H9 (cell line): ENCODE measurements around the gene SLC7A14. TPM values are rescaled to one million over a fixed set of nuclear protein-coding genes. Genes with fewer than 3 reads are reported as not detected.

Experiments
- DNase-seq: peaks from one replicate; pipeline ENCODE4 v3.0.0-alpha.2; 2017
- H2AFZ ChIP-seq: one replicate; pipeline ENCODE4 v1.6.1; 2013; ENCODE audit warnings: mild to moderate bottlenecking, low read length, control low read depth, moderate library complexity
- H2AK5ac ChIP-seq: 2 replicates; pipeline ENCODE4 v1.6.1; 2013; ENCODE audit warnings: low read length, control low read depth, mixed read lengths; ENCODE audit not compliant: insufficient read length
- H2BK120ac ChIP-seq: one replicate; pipeline ENCODE4 v1.6.1; 2013; ENCODE audit warnings: low read depth, mild to moderate bottlenecking, low read length, control low read depth, inconsistent platforms; ENCODE audit not compliant: poor library complexity, severe bottlenecking
- H2BK12ac ChIP-seq: 2 replicates; pipeline ENCODE4 v1.6.1; 2013; ENCODE audit warnings: low read length, control low read depth, mixed read lengths, low read depth; ENCODE audit not compliant: insufficient read length
- H2BK15ac ChIP-seq: 2 replicates; pipeline ENCODE4 v1.6.1; 2013; ENCODE audit warnings: low read depth, low read length, control low read depth
- H2BK20ac ChIP-seq: one replicate; pipeline ENCODE4 v1.6.1; 2013; ENCODE audit warnings: low read depth, mild to moderate bottlenecking, low read length, control low read depth, inconsistent platforms; ENCODE audit not compliant: poor library complexity, severe bottlenecking
- H2BK5ac ChIP-seq: 2 replicates; pipeline ENCODE4 v1.6.1; 2013; ENCODE audit warnings: low read length, control low read depth, mixed read lengths; ENCODE audit not compliant: insufficient read length
- H3K14ac ChIP-seq: 2 replicates; pipeline ENCODE4 v1.6.1; 2013; ENCODE audit warnings: low read length, control low read depth; ENCODE audit not compliant: insufficient read depth
- H3K18ac ChIP-seq: 2 replicates; pipeline ENCODE4 v1.6.1; 2013; ENCODE audit warnings: low read depth, mild to moderate bottlenecking, mixed read lengths, low read length, control low read depth; ENCODE audit not compliant: insufficient read length
- H3K23ac ChIP-seq: 2 replicates; pipeline ENCODE4 v1.6.1; 2013; ENCODE audit warnings: low read length, control low read depth, mixed read lengths, low read depth; ENCODE audit not compliant: insufficient read length
- H3K23me2 ChIP-seq: 2 replicates; pipeline ENCODE4 v1.6.1; 2013; ENCODE audit warnings: low read depth, mild to moderate bottlenecking, mixed read lengths, low read length, control low read depth; ENCODE audit not compliant: insufficient read length, poor library complexity, severe bottlenecking
- H3K27ac ChIP-seq: 2 replicates; pipeline ENCODE4 v1.5.1; 2013; ENCODE audit warnings: low read length, control low read depth, mixed read lengths, low read depth; ENCODE audit not compliant: insufficient read length
- H3K27me3 ChIP-seq: 2 replicates; pipeline ENCODE4 v1.6.1; 2013; ENCODE audit warnings: low read length, control low read depth, inconsistent platforms; ENCODE audit not compliant: insufficient read depth
- H3K4ac ChIP-seq: 2 replicates; pipeline ENCODE4 v1.6.1; 2013; ENCODE audit warnings: low read depth, mild to moderate bottlenecking, control low read depth, inconsistent platforms, low read length, moderate library complexity
- H3K4me1 ChIP-seq: 2 replicates; pipeline ENCODE4 v1.6.1; 2013; ENCODE audit warnings: low read length, control low read depth, inconsistent platforms; ENCODE audit not compliant: insufficient read depth
- H3K4me2 ChIP-seq: 2 replicates; pipeline ENCODE4 v1.6.1; 2013; ENCODE audit warnings: low read length, control low read depth, mixed read lengths; ENCODE audit not compliant: insufficient read length, insufficient read depth
- H3K56ac ChIP-seq: 2 replicates; pipeline ENCODE4 v1.6.1; 2013; ENCODE audit warnings: low read depth, mild to moderate bottlenecking, mixed read lengths, low read length, control low read depth; ENCODE audit not compliant: insufficient read length
- H3K79me1 ChIP-seq: 2 replicates; pipeline ENCODE4 v1.6.1; 2013; ENCODE audit warnings: low read depth, mild to moderate bottlenecking, moderate library complexity, low read length, control low read depth, inconsistent platforms; ENCODE audit not compliant: insufficient read depth, poor library complexity, severe bottlenecking
- H3K79me2 ChIP-seq: 2 replicates; pipeline ENCODE4 v1.6.1; 2013; ENCODE audit warnings: low read length, control low read depth, inconsistent platforms; ENCODE audit not compliant: insufficient read depth
- H3K9ac ChIP-seq: 2 replicates; pipeline ENCODE4 v1.6.1; 2013; ENCODE audit warnings: low read length, control low read depth, mixed read lengths; ENCODE audit not compliant: insufficient read length; ENCODE audit errors: extremely low read depth
- H3K9me3 ChIP-seq: one replicate; pipeline ENCODE4 v1.6.1; 2013; ENCODE audit warnings: low read depth, low read length, inconsistent platforms; ENCODE audit not compliant: control insufficient read depth
- H3T11ph ChIP-seq: one replicate; pipeline ENCODE4 v1.6.1; 2013; ENCODE audit warnings: mild to moderate bottlenecking, low read length, control low read depth, inconsistent platforms
- H4K20me1 ChIP-seq: one replicate; pipeline ENCODE4 v1.6.1; 2013; ENCODE audit not compliant: control insufficient read depth, insufficient read length, insufficient read depth
- H4K5ac ChIP-seq: 2 replicates; pipeline ENCODE4 v1.6.1; 2013; ENCODE audit warnings: low read depth, mild to moderate bottlenecking, mixed read lengths, low read length, control low read depth; ENCODE audit not compliant: insufficient read length
- H4K8ac ChIP-seq: replicated peaks from 2 replicates; pipeline ENCODE4 v1.6.1; 2013; ENCODE audit warnings: low read length, control low read depth, mixed read lengths, low read depth; ENCODE audit not compliant: insufficient read length
- H4K91ac ChIP-seq: 2 replicates; pipeline ENCODE4 v1.6.1; 2013; ENCODE audit warnings: low read depth, mild to moderate bottlenecking, moderate library complexity, mixed read lengths, low read length, control low read depth; ENCODE audit not compliant: insufficient read length
- H3K27ac Mint-ChIP-seq, 3 experiments: 2 replicates in 2 of 3; 3 replicates in 1 of 3; pipeline ENCODE4 v1.8.0; 2020 to 2021; ENCODE audit warnings: mixed read lengths in 3 of 3, mild to moderate bottlenecking in 1 of 3, moderate library complexity in 1 of 3
- H3K27me3 Mint-ChIP-seq: 2 replicates; pipeline ENCODE4 v1.8.0; 2021; ENCODE audit warnings: low read depth, mild to moderate bottlenecking, moderate library complexity, mixed read lengths
- H3K36me3 Mint-ChIP-seq, 3 experiments: 2 replicates in 2 of 3; 3 replicates in 1 of 3; pipeline ENCODE4 v1.8.0; 2020 to 2021; ENCODE audit warnings: low read depth in 3 of 3, mixed read lengths in 3 of 3; ENCODE audit not compliant: insufficient read depth in 1 of 3
- H3K4me1 Mint-ChIP-seq, 2 experiments: 2 replicates each; pipeline ENCODE4 v1.8.0; 2020; ENCODE audit warnings: mixed read lengths in 2 of 2
- H3K4me3 Mint-ChIP-seq, 2 experiments: 2 replicates in 1 of 2; 3 replicates in 1 of 2; pipeline ENCODE4 v1.8.0; 2020 to 2021; ENCODE audit warnings: mild to moderate bottlenecking in 2 of 2, mixed read lengths in 2 of 2, moderate library complexity in 1 of 2
- H3K9me3 Mint-ChIP-seq, 2 experiments: 2 replicates in 1 of 2; 3 replicates in 1 of 2; pipeline ENCODE4 v1.8.0; 2020; ENCODE audit warnings: mild to moderate bottlenecking in 2 of 2, mixed read lengths in 2 of 2, moderate library complexity in 1 of 2
- CTCF ChIP-seq: fragments of 200-600 bp; sonication (generic); conservative IDR thresholded peaks from 3 replicates; pipeline ENCODE4 v1.8.0; 2021; ENCODE audit warnings: antibody characterized with exemption, mild to moderate bottlenecking
- WGBS: extraction: QIAGEN DNeasy Blood & Tissue Kit; methylation state at CpG from one replicate; pipeline ENCODE4 v1.1.7; 2013; ENCODE audit warnings: missing lambda C conversion rate, low lambda C conversion rate, mixed read lengths; ENCODE audit not compliant: insufficient read length; ENCODE audit errors: extremely low coverage; 5-methylcytosine and 5-hydroxymethylcytosine counted together
- total RNA-seq: library from RNA; stranded (reverse); gene quantifications from 2 replicates; pipeline ENCODE4 v1.2.1, GENCODE V29; 2021

The SLC7A14 gene
- total RNA-seq, 1 experiment from 2014 or later, result 0.42 TPM

GRCh38 chr3:170437696-170438407, 148.0 kb downstream of the SLC7A14 start:
- H2BK5ac ChIP-seq, result no peak overlapping the region
- no CpG with 5 or more reads among the region's 10 CpGs for WGBS
- H3K27me3 Mint-ChIP-seq, result peaks cover 4% of the 10 kb centered on the region; the same call in 1 of the 2 replicates

More at GRCh38 chr3:170437696-170438407, 148.0 kb downstream of the SLC7A14 start:
- no peaks in the 10 kb centered on the region for H4K20me1 ChIP-seq
- peaks cover 3% of the 10 kb centered on the region; the same call in 1 of the 2 replicates for H3K4me1 ChIP-seq
- no peak for DNase-seq
- H3K23me2 ChIP-seq, result no peaks in the 10 kb centered on the region
- H3K56ac ChIP-seq, result no peak overlapping the region
- H3K79me1 ChIP-seq, result no peaks in the 10 kb centered on the region
- H3K9ac ChIP-seq, result no peak overlapping the region
- no peak overlapping the region for H2BK20ac ChIP-seq
- no peaks in the 10 kb centered on the region for H3K27me3 ChIP-seq
- H2BK12ac ChIP-seq, result no peak overlapping the region
- no peaks in the 10 kb centered on the region; the same call in 1 of the 2 replicates for H3K79me2 ChIP-seq
- H2BK120ac ChIP-seq, result no peak overlapping the region
- H3K27ac ChIP-seq, result no peak overlapping the region
- no peak overlapping the region for H2BK15ac ChIP-seq
- no peak overlapping the region for H3K23ac ChIP-seq
- peaks cover 9 to 13% of the 10 kb centered on the region in 2 experiments for H3K4me1 Mint-ChIP-seq
- H3K4me3 Mint-ChIP-seq, result no peak overlapping the region
- H3K18ac ChIP-seq, result no peak overlapping the region
- H3K9me3 ChIP-seq, result no peaks in the 10 kb centered on the region
- no peak overlapping the region for H3K4ac ChIP-seq
- H4K5ac ChIP-seq, result no peak overlapping the region
- no peak overlapping the region for H2AK5ac ChIP-seq
- no peak overlapping the region; the same call in 1 of the 2 replicates for H3K14ac ChIP-seq
- no peak overlapping the region for H4K8ac ChIP-seq
- H3T11ph ChIP-seq, result no peak overlapping the region
- no peak overlapping the region for H4K91ac ChIP-seq
- no peaks in the 10 kb centered on the region for H3K9me3 Mint-ChIP-seq
- H2AFZ ChIP-seq, result no peak overlapping the region
- H3K27ac Mint-ChIP-seq, result no peak overlapping the region
- H3K36me3 Mint-ChIP-seq, result no peaks in the 10 kb centered on the region; a peak in 2 of 7 replicates
- no peak overlapping the region for H3K4me2 ChIP-seq
- no peak for TF ChIP-seq CTCF
